ENCODE data around the gene LITAFD.
A peak's percentile ranks its signal among the peaks of the same experiment; 100 is the strongest.
"Not testable (repeated sequence)": the region's sequence is repeated elsewhere in the genome, so short reads cannot be mapped to it uniquely, and the experiment has no call there.

The LITAFD gene

GRCh38 chr16:8894736-8895334 lies 12.7 kb downstream of the LITAFD start:
- DNase-seq (ENCODE audit: low spot score): no peak

GRCh38 chr16:8898660-8899318 lies 16.6 kb downstream of the LITAFD start:
- DNase-seq (ENCODE audit: low spot score): no peak

- no peak for DNase-seq (ENCODE audit: low spot score)
Measured at GRCh38 chr16:8899709-8900317, 17.7 kb downstream of the LITAFD start.

- DNase-seq (ENCODE audit: low spot score): no peak
Measured at GRCh38 chr16:8900343-8900742, 18.2 kb downstream of the LITAFD start.

GRCh38 chr16:8901320-8901861 lies 19.2 kb downstream of the LITAFD start:
- no peak for DNase-seq (ENCODE audit: low spot score)

GRCh38 chr16:8903004-8903403 lies 20.9 kb downstream of the LITAFD start:
- DNase-seq (ENCODE audit: low spot score): no peak

- DNase-seq (ENCODE audit: low spot score): no peak
Measured at GRCh38 chr16:8904018-8904430, 21.9 kb downstream of the LITAFD start.

GRCh38 chr16:8905168-8905762 lies 23.1 kb downstream of the LITAFD start:
- DNase-seq (ENCODE audit: low spot score): peak; percentile 43

GRCh38 chr16:8905795-8906591 lies 23.8 kb downstream of the LITAFD start:
- DNase-seq (ENCODE audit: low spot score): no peak

- no peak for DNase-seq (ENCODE audit: low spot score)
Measured at GRCh38 chr16:8907096-8907495, 24.9 kb downstream of the LITAFD start.

- no peak for DNase-seq (ENCODE audit: low spot score)
Measured at GRCh38 chr16:8908810-8909468, 26.8 kb downstream of the LITAFD start.

- DNase-seq (ENCODE audit: low spot score): no peak
Measured at GRCh38 chr16:8910811-8911210, 28.7 kb downstream of the LITAFD start.

- DNase-seq (ENCODE audit: low spot score): no peak
Measured at GRCh38 chr16:8912793-8913192, 30.6 kb downstream of the LITAFD start.

- no peak for DNase-seq (ENCODE audit: low spot score)
Measured at GRCh38 chr16:8914098-8914497, 31.9 kb downstream of the LITAFD start.

- no peak for DNase-seq (ENCODE audit: low spot score)
Measured at GRCh38 chr16:8915722-8916301, 33.7 kb downstream of the LITAFD start.

- no peak for DNase-seq (ENCODE audit: low spot score)
Measured at GRCh38 chr16:8916541-8917225, 34.5 kb downstream of the LITAFD start.

- DNase-seq (ENCODE audit: low spot score): not testable (repeated sequence)
Measured at GRCh38 chr16:8917336-8917735, 35.2 kb downstream of the LITAFD start.

GRCh38 chr16:8919089-8919933 lies 37.2 kb downstream of the LITAFD start:
- DNase-seq (ENCODE audit: low spot score): no peak

GRCh38 chr16:8919934-8920462 lies 37.8 kb downstream of the LITAFD start:
- no peak for DNase-seq (ENCODE audit: low spot score)
